WTC11 (cell line): ENCODE results near the gene GPBP1L1.

Source experiments
- CTCF ChIP-seq: fragments of 200-600 bp; IDR thresholded peaks from 2 replicates; pipeline ENCODE4 v1.8.0; 2022; ENCODE audit warnings: antibody characterized with exemption
- IRF1 ChIP-seq: sonication (generic); formaldehyde crosslinking; IDR thresholded peaks from 2 replicates; pipeline ENCODE4 v1.8.0; 2023; ENCODE audit warnings: missing genetic modification reagents
- MLX ChIP-seq: sonication (generic); formaldehyde crosslinking; IDR thresholded peaks from 2 replicates; pipeline ENCODE4 v1.8.1; 2023; ENCODE audit warnings: mild to moderate bottlenecking, missing genetic modification reagents, moderate library complexity
- NR3C1 ChIP-seq: sonication (generic); formaldehyde crosslinking; conservative IDR thresholded peaks from 2 replicates; pipeline ENCODE4 v1.8.1; 2023; ENCODE audit warnings: low read depth, mild to moderate bottlenecking, missing genetic modification reagents
- SP1 ChIP-seq: sonication (generic); formaldehyde crosslinking; conservative IDR thresholded peaks from 2 replicates; pipeline ENCODE4 v1.8.1; 2022; ENCODE audit warnings: missing genetic modification reagents
- USF1 ChIP-seq: sonication (generic); formaldehyde crosslinking; IDR thresholded peaks from 2 replicates; pipeline ENCODE4 v1.8.0; 2022; ENCODE audit warnings: mild to moderate bottlenecking, missing genetic modification reagents
- USF2 ChIP-seq: sonication (generic); formaldehyde crosslinking; IDR thresholded peaks from 2 replicates; pipeline ENCODE4 v1.8.1; 2023; ENCODE audit warnings: mild to moderate bottlenecking, missing genetic modification reagents, moderate library complexity
- ZNF263 ChIP-seq: sonication (generic); formaldehyde crosslinking; IDR thresholded peaks from 2 replicates; pipeline ENCODE4 v1.8.1; 2022; ENCODE audit warnings: low read depth, mild to moderate bottlenecking, moderate library complexity, missing genetic modification reagents

- no peak for TF ChIP-seq CTCF
- TF ChIP-seq SP1 (CRISPR knock-in tag): no peak
- no peak for TF ChIP-seq MLX (CRISPR knock-in tag)
- no peak for TF ChIP-seq IRF1 (CRISPR knock-in tag)
- TF ChIP-seq NR3C1: no peak
- no peak for TF ChIP-seq USF2 (CRISPR knock-in tag)
- TF ChIP-seq USF1 (CRISPR knock-in tag): no peak
- no peak for TF ChIP-seq ZNF263
These were observed 26.0 kb downstream of the GPBP1L1 start for GRCh38 chr1:45660336-45660735.
